PFSK-1 (cell line): ENCODE data around the gene MAGI2.
A peak's percentile ranks its signal among the peaks of the same experiment; 100 is the strongest.

ENCODE experiments used
- FOXP2 ChIP-seq: optimal IDR thresholded peaks from 2 replicates; pipeline ENCODE3; 2011; ENCODE audit warnings: borderline replicate concordance, control low read depth, inconsistent platforms; ENCODE audit not compliant: insufficient read depth; ENCODE audit errors: extremely low read length, extremely low read depth
- POLR2AphosphoS5 ChIP-seq: IDR thresholded peaks from 2 replicates; pipeline ENCODE4 v1.6.1; 2012; ENCODE audit warnings: low read depth, mild to moderate bottlenecking, control low read depth, low read length, moderate library complexity
- REST ChIP-seq, 2 experiments: IDR thresholded peaks; 2 replicates each; pipeline versions ENCODE4 v1.6.1 to v1.8.0; 2011 to 2012; ENCODE audit warnings: low read depth in 2 of 2, low read length in 2 of 2, control low read depth in 1 of 2, inconsistent platforms in 1 of 2, mild to moderate bottlenecking in 1 of 2, moderate library complexity in 1 of 2; ENCODE audit not compliant: insufficient read depth in 1 of 2
- SIN3A ChIP-seq: IDR thresholded peaks from 2 replicates; pipeline ENCODE4 v1.6.1; 2012; ENCODE audit warnings: mild to moderate bottlenecking, low read length, moderate library complexity, borderline replicate concordance; ENCODE audit not compliant: insufficient read depth
- TAF1 ChIP-seq: IDR thresholded peaks from 2 replicates; pipeline ENCODE4 v1.6.1; 2012; ENCODE audit warnings: low read length, control low read depth, borderline replicate concordance; ENCODE audit not compliant: insufficient read depth

Gene MAGI2

GRCh38 chr7:79462390-79462789 lies 8.9 kb upstream of the MAGI2 start:
- TF ChIP-seq POLR2AphosphoS5 (0 out of 2 replicates have a peak, but pooled peaks have one; percentile 33), TAF1 (no peak), SIN3A (no peak), REST (IDR thresholded peaks at IDR 0.05; ENCODE audit: insufficient read depth in 1 of 2, low read depth in 2 of 2, low read length in 2 of 2) (no peak)

GRCh38 chr7:79461660-79462059 lies 8.2 kb upstream of the MAGI2 start:
- TF ChIP-seq REST (IDR thresholded peaks at IDR 0.05; ENCODE audit: insufficient read depth in 1 of 2, low read depth in 2 of 2, low read length in 2 of 2) (no peak), POLR2AphosphoS5 (no peak), SIN3A (peak; percentile 92; the same call in 1 of the 2 replicates)

- no peak for TF ChIP-seq FOXP2
Observed at GRCh38 chr7:79459381-79459780, 5.9 kb upstream of the MAGI2 start.

GRCh38 chr7:79458796-79459195 lies 5.3 kb upstream of the MAGI2 start:
- no peak for TF ChIP-seq POLR2AphosphoS5
- TF ChIP-seq REST (IDR thresholded peaks at IDR 0.05; ENCODE audit: insufficient read depth in 1 of 2, low read depth in 2 of 2, low read length in 2 of 2) = no peak
- TF ChIP-seq SIN3A = no peak
- TF ChIP-seq TAF1 = no peak
- TF ChIP-seq FOXP2 = no peak

GRCh38 chr7:79455173-79455790 lies 1.8 kb upstream of the MAGI2 start:
- TF ChIP-seq TAF1 = 0 out of 2 replicates have a peak, but pooled peaks have one; percentile 36
- no peak for TF ChIP-seq FOXP2

GRCh38 chr7:79454361-79454960 lies 994 bp upstream of the MAGI2 start:
- TF ChIP-seq POLR2AphosphoS5 = no peak; the same call in 1 of the 2 replicates

GRCh38 chr7:79453266-79453557 lies 255 bp downstream of the MAGI2 start:
- TF ChIP-seq FOXP2 (no peak), REST (IDR thresholded peaks at IDR 0.05; ENCODE audit: insufficient read depth in 1 of 2, low read depth in 2 of 2, low read length in 2 of 2) (no peak), POLR2AphosphoS5 (no peak; the same call in 1 of the 2 replicates), SIN3A (no peak), TAF1 (no peak)
